Loucy (cell line): ENCODE measurements around the gene VAV2.

Source experiments
- H2AFZ ChIP-seq: fragments of 200-600 bp; sonication (generic); 2 replicates; pipeline ENCODE4 v1.6.0; 2016; ENCODE audit warnings: antibody characterized with exemption, mild to moderate bottlenecking, low read length, moderate library complexity
- H3F3A ChIP-seq: fragments of 200-600 bp; 2 replicates; pipeline ENCODE4 v1.6.0; 2016; ENCODE audit warnings: antibody characterized with exemption, low read depth, mild to moderate bottlenecking
- H3K27me3 ChIP-seq: fragments of 200-600 bp; sonication (generic); 2 replicates; pipeline ENCODE4 v1.6.1; 2014; ENCODE audit warnings: low read length, mild to moderate bottlenecking; ENCODE audit not compliant: insufficient read depth, poor library complexity, severe bottlenecking
- H3K36me3 ChIP-seq: fragments of 200-600 bp; sonication (generic); 2 replicates; pipeline ENCODE4 v1.6.1; 2016; ENCODE audit warnings: low read length; ENCODE audit not compliant: insufficient read depth
- H3K4me1 ChIP-seq: fragments of 200-600 bp; sonication (generic); 2 replicates; pipeline ENCODE4 v1.5.1; 2014; ENCODE audit warnings: low read length, mild to moderate bottlenecking; ENCODE audit not compliant: insufficient read depth, poor library complexity, severe bottlenecking
- H3K4me2 ChIP-seq: fragments of 200-600 bp; sonication (generic); 2 replicates; pipeline ENCODE4 v1.6.0; 2014; ENCODE audit warnings: antibody characterized with exemption, low read length, low read depth, mild to moderate bottlenecking; ENCODE audit not compliant: poor library complexity, severe bottlenecking
- H3K4me3 ChIP-seq: fragments of 200-600 bp; sonication (generic); 2 replicates; pipeline ENCODE4 v1.5.1; 2014; ENCODE audit warnings: low read length, mild to moderate bottlenecking, mixed read lengths; ENCODE audit not compliant: poor library complexity, severe bottlenecking
- H3K79me2 ChIP-seq: fragments of 200-600 bp; sonication (generic); 2 replicates; pipeline ENCODE4 v1.6.1; 2014; ENCODE audit warnings: low read length; ENCODE audit not compliant: insufficient read depth
- H3K9ac ChIP-seq: fragments of 200-600 bp; sonication (generic); 2 replicates; pipeline ENCODE4 v1.6.0; 2014; ENCODE audit warnings: mild to moderate bottlenecking, low read depth, low read length, moderate library complexity; ENCODE audit not compliant: poor library complexity, severe bottlenecking
- H3K9me2 ChIP-seq: fragments of 200-600 bp; sonication (generic); replicated peaks from 2 replicates; pipeline ENCODE4 v1.6.1; 2016; ENCODE audit warnings: low read depth, low read length, mixed read lengths
- H3K9me3 ChIP-seq: fragments of 200-600 bp; sonication (generic); 2 replicates; pipeline ENCODE4 v1.6.1; 2014; ENCODE audit warnings: mild to moderate bottlenecking, antibody characterized with exemption, low read length, low read depth; ENCODE audit not compliant: insufficient read depth
- H4K20me1 ChIP-seq: fragments of 200-600 bp; sonication (generic); 2 replicates; pipeline ENCODE4 v1.6.0; 2014; ENCODE audit warnings: antibody characterized with exemption, low read length, mild to moderate bottlenecking; ENCODE audit not compliant: insufficient read depth, poor library complexity, severe bottlenecking
- EZH2phosphoT487 ChIP-seq: fragments of 200-600 bp; IDR thresholded peaks from 2 replicates; pipeline ENCODE4 v1.6.1; 2018; ENCODE audit warnings: antibody characterized with exemption, mild to moderate bottlenecking, moderate library complexity, borderline replicate concordance
- TF ChIP-seq, protein P1 (sequence below): fragments of 200-600 bp; sonication (generic); conservative IDR thresholded peaks from 2 replicates; pipeline ENCODE4 v1.5.1; 2014; ENCODE audit warnings: mild to moderate bottlenecking, antibody characterized with exemption, low read length

Gene VAV2

DNA sequence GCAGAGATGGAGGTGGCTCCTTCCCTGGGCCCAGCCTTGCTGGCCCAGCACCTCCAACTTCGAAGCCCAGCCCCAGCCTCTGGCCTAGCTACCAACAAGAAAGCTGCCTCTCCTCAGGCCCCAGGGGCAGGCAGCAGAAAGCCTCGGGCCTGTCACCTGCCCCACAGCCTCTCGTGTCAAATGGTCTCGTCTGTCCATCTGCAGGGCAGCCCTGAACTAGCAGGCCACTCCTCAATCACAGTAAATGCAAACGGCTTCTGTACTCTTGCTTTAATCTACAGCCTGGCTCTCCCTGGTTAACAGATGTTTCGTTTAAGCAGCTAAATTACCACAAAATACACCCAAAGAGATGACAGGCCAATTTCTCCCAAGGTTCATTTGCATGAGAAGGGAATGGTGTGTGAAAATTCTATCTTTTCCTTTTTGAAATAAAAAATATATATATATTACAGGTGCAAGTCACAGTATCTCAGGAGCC lies 21.5 kb downstream of the VAV2 start:
- peaks cover 5% of the 10 kb centered on the region for H3K4me1 ChIP-seq
- no peak overlapping the region for H3K4me2 ChIP-seq
- no peak overlapping the region for H2AFZ ChIP-seq
- no peaks in the 10 kb centered on the region for H3K27me3 ChIP-seq
- H3K9me2 ChIP-seq, result no peaks in the 10 kb centered on the region
- no peaks in the 10 kb centered on the region for H3F3A ChIP-seq
- no peak overlapping the region for H3K9ac ChIP-seq
- peaks cover 65% of the 10 kb centered on the region for H3K79me2 ChIP-seq
- no peak overlapping the region for H3K4me3 ChIP-seq
- peaks cover 33% of the 10 kb centered on the region for H4K20me1 ChIP-seq
- no peaks in the 10 kb centered on the region for H3K36me3 ChIP-seq
- TF ChIP-seq, protein P1, sequence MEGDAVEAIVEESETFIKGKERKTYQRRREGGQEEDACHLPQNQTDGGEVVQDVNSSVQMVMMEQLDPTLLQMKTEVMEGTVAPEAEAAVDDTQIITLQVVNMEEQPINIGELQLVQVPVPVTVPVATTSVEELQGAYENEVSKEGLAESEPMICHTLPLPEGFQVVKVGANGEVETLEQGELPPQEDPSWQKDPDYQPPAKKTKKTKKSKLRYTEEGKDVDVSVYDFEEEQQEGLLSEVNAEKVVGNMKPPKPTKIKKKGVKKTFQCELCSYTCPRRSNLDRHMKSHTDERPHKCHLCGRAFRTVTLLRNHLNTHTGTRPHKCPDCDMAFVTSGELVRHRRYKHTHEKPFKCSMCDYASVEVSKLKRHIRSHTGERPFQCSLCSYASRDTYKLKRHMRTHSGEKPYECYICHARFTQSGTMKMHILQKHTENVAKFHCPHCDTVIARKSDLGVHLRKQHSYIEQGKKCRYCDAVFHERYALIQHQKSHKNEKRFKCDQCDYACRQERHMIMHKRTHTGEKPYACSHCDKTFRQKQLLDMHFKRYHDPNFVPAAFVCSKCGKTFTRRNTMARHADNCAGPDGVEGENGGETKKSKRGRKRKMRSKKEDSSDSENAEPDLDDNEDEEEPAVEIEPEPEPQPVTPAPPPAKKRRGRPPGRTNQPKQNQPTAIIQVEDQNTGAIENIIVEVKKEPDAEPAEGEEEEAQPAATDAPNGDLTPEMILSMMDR, result no peak
- no peak for TF ChIP-seq EZH2phosphoT487
- no peaks in the 10 kb centered on the region for H3K9me3 ChIP-seq

DNA sequence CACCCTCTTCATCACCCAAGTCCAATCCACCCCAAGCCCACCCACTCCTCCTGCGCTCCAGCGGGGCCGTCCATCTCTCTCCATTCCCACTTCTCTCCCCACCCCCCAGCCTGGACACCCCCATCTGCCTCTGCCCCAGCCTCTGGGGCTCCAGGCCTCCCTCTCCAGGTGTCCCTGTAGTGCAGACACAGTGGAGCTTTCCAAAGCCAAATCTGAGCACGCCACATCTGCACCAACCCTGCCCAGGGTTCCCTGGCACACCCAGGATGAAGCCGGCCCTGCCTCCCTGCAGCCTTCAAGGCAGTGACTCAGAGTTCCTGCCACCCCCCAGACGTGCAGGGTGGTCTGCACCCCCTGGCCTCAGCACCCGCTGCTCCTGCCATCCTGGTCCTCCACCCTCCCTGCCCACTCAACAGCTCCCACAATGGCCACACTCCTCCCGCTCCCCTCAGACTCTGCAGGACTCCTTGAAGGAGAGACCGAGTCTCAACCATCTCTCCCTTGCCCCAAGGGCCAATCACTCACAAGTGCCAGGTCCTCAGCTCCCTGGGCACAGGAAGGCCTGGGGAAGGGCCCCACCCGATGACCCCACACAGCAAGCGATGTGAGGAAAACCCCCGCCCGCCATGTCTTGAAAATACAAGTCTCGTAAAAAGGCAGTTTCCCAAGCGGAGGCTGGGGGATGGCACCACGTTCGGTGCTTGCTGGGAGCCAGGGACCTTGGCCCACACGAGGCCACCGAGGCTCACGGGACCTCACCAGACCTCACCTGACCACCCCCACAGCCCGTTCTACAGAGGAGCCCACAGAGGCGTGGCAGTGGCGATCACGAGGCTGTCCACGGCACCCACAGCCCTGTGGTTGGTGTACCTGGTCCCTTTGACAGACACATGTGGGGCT lies 22.2 kb downstream of the VAV2 start:
- Histone ChIP-seq H3K4me2 (no peak overlapping the region), H3K36me3 (no peaks in the 10 kb centered on the region), H3K4me1 (peaks cover 5% of the 10 kb centered on the region), H3K79me2 (peaks cover 70% of the 10 kb centered on the region), H4K20me1 (peaks cover 28% of the 10 kb centered on the region), H3K9me2 (no peaks in the 10 kb centered on the region), H3K9ac (no peak overlapping the region), H2AFZ (no peak overlapping the region), H3K4me3 (no peak overlapping the region), H3K9me3 (no peaks in the 10 kb centered on the region), H3K27me3 (no peaks in the 10 kb centered on the region), H3F3A (no peaks in the 10 kb centered on the region)
- TF ChIP-seq EZH2phosphoT487, result no peak
- TF ChIP-seq, protein P1, result no peak

DNA sequence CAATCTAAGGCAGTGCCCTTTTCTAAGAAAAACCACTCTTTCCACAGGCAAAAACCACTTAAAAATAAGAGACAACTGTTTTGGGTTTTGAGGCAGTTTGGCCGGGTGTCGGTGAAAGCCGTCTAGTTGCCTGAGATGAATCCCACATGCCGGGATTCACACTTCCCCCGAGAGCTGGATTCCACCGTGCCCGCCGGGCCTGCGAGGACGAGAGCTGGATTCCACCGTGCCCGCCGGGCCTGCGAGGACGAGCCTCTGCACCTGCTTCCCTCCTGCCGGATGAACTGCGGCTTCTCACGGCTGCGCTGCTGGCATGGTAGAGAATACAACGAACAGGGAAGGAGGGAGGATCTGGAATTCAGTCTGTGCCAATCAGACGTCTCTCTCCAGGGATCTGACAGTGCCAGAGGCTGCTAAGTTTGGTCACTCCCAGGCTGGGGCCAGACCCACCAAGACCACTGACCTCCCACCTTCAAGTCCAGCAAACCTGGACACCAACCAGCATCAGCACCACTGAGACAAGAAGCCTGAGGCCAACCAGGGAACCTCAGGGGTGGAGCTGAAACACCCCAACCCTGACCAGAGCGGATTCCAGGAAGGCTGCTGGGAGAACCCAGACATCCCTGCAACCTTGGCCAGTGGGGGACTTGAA lies 23.0 kb downstream of the VAV2 start:
- Histone ChIP-seq H3K27me3 (no peaks in the 10 kb centered on the region), H4K20me1 (peaks cover 27% of the 10 kb centered on the region), H3K9me2 (no peaks in the 10 kb centered on the region), H3K79me2 (peaks cover 65% of the 10 kb centered on the region), H2AFZ (no peak overlapping the region), H3K9ac (no peak overlapping the region), H3K4me3 (no peak overlapping the region), H3F3A (no peaks in the 10 kb centered on the region), H3K9me3 (peaks cover 5% of the 10 kb centered on the region), H3K36me3 (no peaks in the 10 kb centered on the region), H3K4me1 (peaks cover 5% of the 10 kb centered on the region), H3K4me2 (no peak overlapping the region)
- TF ChIP-seq, protein P1, result no peak
- no peak for TF ChIP-seq EZH2phosphoT487
